GM23248 (cell line): ENCODE results near the gene POLDIP2. TPM values are rescaled to one million over a fixed set of nuclear protein-coding genes. Genes with fewer than 3 reads are reported as not detected.
"Not testable (repeated sequence)": the region's sequence is repeated elsewhere in the genome, so short reads cannot be mapped to it uniquely, and the experiment has no call there.

Source experiments
- DNase-seq: peaks from one replicate; pipeline ENCODE4 v3.0.0-alpha.2; 2015
- H2AFZ ChIP-seq: fragments of 200-600 bp; sonication (generic); 2 replicates; pipeline ENCODE4 v1.6.1; 2016; ENCODE audit warnings: antibody characterized with exemption
- H3F3A ChIP-seq: fragments of 200-600 bp; sonication (generic); 2 replicates; pipeline ENCODE4 v1.6.1; 2016; ENCODE audit warnings: mild to moderate bottlenecking, antibody characterized with exemption, mixed run types; ENCODE audit not compliant: insufficient read depth
- H3K27ac ChIP-seq: fragments of 200-600 bp; sonication (generic); 2 replicates; pipeline ENCODE4 v1.5.1; 2016; ENCODE audit warnings: mild to moderate bottlenecking
- H3K27me3 ChIP-seq: fragments of 200-600 bp; sonication (generic); replicated peaks from 2 replicates; pipeline ENCODE4 v1.6.1; 2016; ENCODE audit warnings: mild to moderate bottlenecking; ENCODE audit not compliant: insufficient read depth
- H3K36me3 ChIP-seq: fragments of 200-600 bp; sonication (generic); 2 replicates; pipeline ENCODE4 v1.6.1; 2016; ENCODE audit warnings: low read depth, mild to moderate bottlenecking
- H3K4me1 ChIP-seq: fragments of 200-600 bp; sonication (generic); 2 replicates; pipeline ENCODE4 v1.6.1; 2016; ENCODE audit warnings: mild to moderate bottlenecking; ENCODE audit not compliant: insufficient read depth
- H3K4me2 ChIP-seq: fragments of 200-600 bp; sonication (generic); one replicate; pipeline ENCODE4 v1.6.1; 2016; ENCODE audit warnings: mild to moderate bottlenecking; ENCODE audit not compliant: unreplicated experiment
- H3K4me3 ChIP-seq: fragments of 200-600 bp; sonication (generic); 2 replicates; pipeline ENCODE4 v1.5.1; 2016; ENCODE audit warnings: mild to moderate bottlenecking
- H3K79me2 ChIP-seq: fragments of 200-600 bp; sonication (generic); 2 replicates; pipeline ENCODE4 v1.6.1; 2016; ENCODE audit warnings: mild to moderate bottlenecking; ENCODE audit not compliant: insufficient read depth
- H3K9ac ChIP-seq: fragments of 200-600 bp; sonication (generic); 2 replicates; pipeline ENCODE4 v1.6.1; 2016; ENCODE audit warnings: mild to moderate bottlenecking
- H3K9me2 ChIP-seq: fragments of 200-600 bp; sonication (generic); 2 replicates; pipeline ENCODE4 v1.6.1; 2016; ENCODE audit warnings: mixed run types, mild to moderate bottlenecking, moderate library complexity; ENCODE audit not compliant: insufficient read depth
- H3K9me3 ChIP-seq: fragments of 200-600 bp; sonication (generic); one replicate; pipeline ENCODE4 v1.6.1; 2017; ENCODE audit warnings: low read depth
- H4K20me1 ChIP-seq: fragments of 200-600 bp; sonication (generic); 2 replicates; pipeline ENCODE4 v1.6.0; 2016; ENCODE audit not compliant: insufficient read depth
- EZH2 ChIP-seq: fragments of 200-600 bp; sonication (generic); IDR thresholded peaks from 2 replicates; pipeline ENCODE4 v1.6.1; 2018; ENCODE audit warnings: antibody characterized with exemption, mild to moderate bottlenecking; ENCODE audit not compliant: insufficient read depth, poor library complexity, severe bottlenecking
- EZH2phosphoT487 ChIP-seq: fragments of 200-600 bp; sonication (generic); IDR thresholded peaks from 2 replicates; pipeline ENCODE4 v1.6.1; 2018; ENCODE audit warnings: antibody characterized with exemption, moderate library complexity, mild to moderate bottlenecking, low read depth; ENCODE audit not compliant: insufficient read depth
- WGBS, 2 experiments: methylation state at CpG; one replicate each; pipeline ENCODE4 v1.1.6; 2015 to 2017; ENCODE audit warnings: low lambda C conversion rate in 2 of 2, low coverage in 1 of 2; ENCODE audit errors: missing lambda C conversion rate in 2 of 2; 5-methylcytosine and 5-hydroxymethylcytosine counted together
- in situ Hi-C: fragments of 300-500 bp; cut with MboI; formaldehyde crosslinking; loops from 2 replicates; pipeline ENCODE4 v1.15.0; 2020
- polyA plus RNA-seq: library from polyadenylated mRNA; unstranded; fragments of >200 nt; fragmentation: Nextera tagmentation; extraction: Ambion mirVana; gene quantifications from 2 replicates; pipeline ENCODE4 v1.2.1, GENCODE V29; 2016
- total RNA-seq: library from RNA; depleted of rRNA; stranded (reverse); fragments of >200 nt; shearing (Covaris generic); gene quantifications from 2 replicates; pipeline ENCODE4 v1.2.3, GENCODE V29; 2014

The POLDIP2 gene
- total and polyA plus RNA-seq, 2 experiments from 2014 or later, result 92.7 to 105 TPM

DNA sequence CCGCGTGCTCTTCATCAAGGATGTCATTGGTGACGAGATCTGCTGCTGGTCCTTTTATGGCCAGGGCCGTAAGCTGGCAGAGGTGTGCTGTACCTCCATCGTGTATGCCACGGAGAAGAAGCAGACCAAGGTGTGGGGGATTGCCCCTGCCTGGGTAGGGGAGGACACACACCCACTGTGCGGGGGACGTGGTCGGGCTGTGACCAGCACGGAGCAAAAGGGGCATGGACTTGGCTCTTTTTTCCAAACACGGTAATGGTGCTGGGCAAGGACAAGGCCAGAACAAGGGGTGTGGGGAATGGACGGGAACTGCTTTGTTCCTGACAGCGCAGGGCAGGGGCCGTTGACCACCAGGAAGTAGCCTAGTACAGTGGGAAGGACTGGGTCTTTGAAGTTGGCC lies 15.0 kb downstream of the POLDIP2 start:
- no peak for TF ChIP-seq EZH2phosphoT487
- TF ChIP-seq EZH2, result no peak
- no peak overlapping the region for H3K27ac ChIP-seq
- no peaks in the 10 kb centered on the region; the same call in 1 of the 2 replicates for H4K20me1 ChIP-seq
- H2AFZ ChIP-seq, result no peak overlapping the region
- peaks cover 41% of the 10 kb centered on the region for H3K79me2 ChIP-seq
- in situ Hi-C loops, result no loop called here
- DNase-seq, result no peak
- peaks cover 37% of the 10 kb centered on the region for H3F3A ChIP-seq
- H3K36me3 ChIP-seq, result peaks cover 39% of the 10 kb centered on the region
- no peaks in the 10 kb centered on the region for H3K9me3 ChIP-seq
- H3K27me3 ChIP-seq, result no peaks in the 10 kb centered on the region
- H3K4me2 ChIP-seq, result no peak overlapping the region
- 92% methylated on average over 14 of the region's 14 CpGs for WGBS, 2 experiments
- H3K4me1 ChIP-seq, result peaks cover 30% of the 10 kb centered on the region
- no peak overlapping the region for H3K4me3 ChIP-seq
- H3K9ac ChIP-seq, result no peak overlapping the region
- H3K9me2 ChIP-seq, result no peaks in the 10 kb centered on the region

DNA sequence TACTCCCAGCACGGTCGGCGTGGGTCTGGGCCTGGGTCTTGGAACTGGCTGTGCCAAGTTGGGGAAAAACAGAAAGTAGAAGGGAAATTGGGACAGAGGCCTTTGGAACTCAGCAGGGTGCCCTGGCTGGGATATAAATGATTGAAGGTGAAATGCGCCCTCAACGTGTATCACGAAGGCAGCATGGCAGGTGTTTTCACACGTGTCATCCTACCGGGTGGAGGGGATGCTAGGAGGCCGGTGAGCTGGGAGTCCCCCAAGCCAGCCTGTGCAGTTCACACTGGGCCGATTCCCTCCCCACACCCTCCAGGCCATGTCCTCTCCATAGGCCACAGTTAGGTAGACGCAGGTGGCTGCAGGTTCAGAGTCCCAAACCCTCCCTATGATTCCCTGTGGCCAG lies 15.8 kb downstream of the POLDIP2 start:
- 99 to 100% methylated on average over 11 of the region's 11 CpGs for WGBS, 2 experiments
- Histone ChIP-seq H3K9ac (no peak overlapping the region), H3K4me3 (no peak overlapping the region), H3K79me2 (peaks cover 49% of the 10 kb centered on the region), H2AFZ (no peak overlapping the region), H3K27ac (no peak overlapping the region), H3K4me1 (peaks cover 31% of the 10 kb centered on the region), H3K4me2 (no peak overlapping the region), H3K9me3 (no peaks in the 10 kb centered on the region), H3K36me3 (peaks cover 39% of the 10 kb centered on the region), H3F3A (peaks cover 31% of the 10 kb centered on the region), H4K20me1 (no peaks in the 10 kb centered on the region; the same call in 1 of the 2 replicates), H3K9me2 (no peaks in the 10 kb centered on the region), H3K27me3 (no peaks in the 10 kb centered on the region)
- DNase-seq, result no peak
- TF ChIP-seq EZH2, result no peak
- no peak for TF ChIP-seq EZH2phosphoT487
- in situ Hi-C loops, result no loop called here

DNA sequence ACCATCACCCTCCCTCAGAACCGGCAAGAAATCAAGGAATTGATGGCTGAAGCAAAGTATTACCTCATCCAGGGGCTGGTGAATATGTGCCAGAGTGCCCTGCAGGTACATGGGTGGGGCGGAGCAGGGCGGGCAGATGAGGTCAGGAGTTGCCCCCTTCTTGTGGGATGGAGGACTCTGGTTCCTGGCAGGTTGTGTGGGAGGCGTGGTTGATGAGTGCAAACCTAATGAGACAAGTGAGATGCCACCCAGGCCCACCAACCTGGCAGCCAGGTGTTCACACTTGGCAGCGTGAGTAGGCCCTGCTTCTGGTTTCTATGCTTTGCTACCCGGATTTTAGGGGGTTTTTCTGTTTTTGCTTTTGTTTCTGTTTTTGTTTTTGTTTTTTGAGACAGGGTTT lies 17.0 kb downstream of the POLDIP2 start:
- H3F3A ChIP-seq, result peaks cover 19% of the 10 kb centered on the region; the same call in 1 of the 2 replicates
- H3K9me2 ChIP-seq, result no peaks in the 10 kb centered on the region
- no peak overlapping the region for H3K9ac ChIP-seq
- in situ Hi-C loops, result no loop called here
- H3K4me2 ChIP-seq, result no peak overlapping the region
- TF ChIP-seq EZH2phosphoT487 (no peak), EZH2 (no peak)
- H2AFZ ChIP-seq, result no peak overlapping the region
- H3K4me1 ChIP-seq, result peaks cover 21% of the 10 kb centered on the region
- peaks cover 57% of the 10 kb centered on the region for H3K79me2 ChIP-seq
- no peaks in the 10 kb centered on the region; the same call in 1 of the 2 replicates for H4K20me1 ChIP-seq
- peaks cover 31% of the 10 kb centered on the region for H3K36me3 ChIP-seq
- WGBS, 2 experiments, result 83 to 84% methylated on average over 4 to 6 of the region's 6 CpGs
- H3K9me3 ChIP-seq, result no peaks in the 10 kb centered on the region
- no peaks in the 10 kb centered on the region for H3K27me3 ChIP-seq
- H3K27ac ChIP-seq, result no peak overlapping the region
- H3K4me3 ChIP-seq, result no peak overlapping the region
- no peak for DNase-seq

DNA sequence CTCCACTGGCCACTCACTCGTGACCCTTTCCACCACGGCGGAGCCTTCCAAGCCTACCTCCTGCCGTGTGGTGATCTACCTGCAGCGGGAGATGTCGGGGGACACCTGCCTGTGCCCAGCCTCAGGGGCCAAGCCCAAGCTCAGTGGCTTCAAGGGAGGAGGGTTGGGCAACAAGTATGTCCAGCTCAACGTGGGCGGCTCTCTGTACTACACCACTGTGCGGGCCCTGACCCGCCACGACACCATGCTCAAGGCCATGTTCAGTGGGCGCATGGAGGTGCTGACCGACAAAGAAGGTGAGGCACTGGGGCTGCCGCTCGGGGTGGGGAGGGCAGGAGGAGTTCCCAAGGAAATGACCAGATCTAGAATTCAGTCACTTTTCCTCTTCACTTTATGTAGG lies 17.9 kb downstream of the POLDIP2 start:
- Histone ChIP-seq H3K4me2 (no peak overlapping the region), H4K20me1 (no peaks in the 10 kb centered on the region; the same call in 1 of the 2 replicates), H3K9me2 (no peaks in the 10 kb centered on the region), H3K36me3 (peaks cover 26% of the 10 kb centered on the region), H3K9me3 (no peaks in the 10 kb centered on the region), H3K27me3 (no peaks in the 10 kb centered on the region), H2AFZ (no peak overlapping the region), H3K27ac (no peak overlapping the region), H3K4me1 (peaks cover 22% of the 10 kb centered on the region), H3K79me2 (peaks cover 64% of the 10 kb centered on the region), H3K9ac (no peak overlapping the region), H3F3A (peaks cover 16% of the 10 kb centered on the region), H3K4me3 (no peak overlapping the region)
- DNase-seq, result no peak
- TF ChIP-seq EZH2 (no peak), EZH2phosphoT487 (no peak)
- 91 to 93% methylated on average over 15 of the region's 15 CpGs for WGBS, 2 experiments
- in situ Hi-C loops, result no loop called here

DNA sequence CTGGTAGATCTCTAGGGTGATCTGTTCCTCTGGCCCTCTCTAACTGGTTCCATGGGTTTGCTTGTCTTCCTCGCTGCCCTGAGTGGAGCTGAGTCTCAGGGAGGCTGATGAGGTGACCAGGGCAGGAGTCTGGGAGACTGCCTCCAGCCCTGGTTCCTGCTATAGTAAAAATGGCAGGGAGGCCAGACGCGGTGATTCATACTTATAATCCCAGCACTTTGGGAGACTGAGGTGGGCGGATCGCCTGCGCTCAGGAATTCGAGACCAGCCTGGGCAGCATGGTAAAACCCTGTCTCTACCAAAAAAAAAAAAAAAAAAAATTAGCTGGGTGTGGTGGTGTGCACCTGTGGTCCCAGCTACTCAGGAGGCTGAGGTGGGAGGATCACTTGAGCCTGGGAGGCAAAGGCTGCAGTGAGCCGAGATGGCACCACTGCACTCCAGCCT lies 18.5 kb downstream of the POLDIP2 start:
- Histone ChIP-seq H3K36me3 (peaks cover 26% of the 10 kb centered on the region), H3K79me2 (peaks cover 71% of the 10 kb centered on the region), H3K4me1 (peaks cover 29% of the 10 kb centered on the region), H3K27ac (peak overlapping the region; percentile 15; the same call in 1 of the 2 replicates), H3F3A (peaks cover 21% of the 10 kb centered on the region)
- H2AFZ ChIP-seq, H3K9me2 ChIP-seq, in situ Hi-C loops, H4K20me1 ChIP-seq, H3K4me3 ChIP-seq, H3K9me3 ChIP-seq, DNase-seq, H3K4me2 ChIP-seq, H3K9ac ChIP-seq, H3K27me3 ChIP-seq: not testable (repeated sequence)
- 85 to 96% methylated on average over 8 of the region's 8 CpGs for WGBS, 2 experiments
